UCSD-AML1 (cell line): ENCODE results near the gene ELOVL1.

Source experiments
- DNase-seq: peaks from one replicate; lab custom pipeline; 2025; ENCODE audit not compliant: unreplicated experiment; lab: John Stamatoyannopoulos, UW

Gene ELOVL1

GRCh38 chr1:43331688-43332087, 36.1 kb downstream of the ELOVL1 start:
- DNase-seq, result no peak

GRCh38 chr1:43329995-43330751, 37.6 kb downstream of the ELOVL1 start:
- DNase-seq, result peak; percentile 90

- DNase-seq, result no peak
Measured at GRCh38 chr1:43327549-43328292, 40.1 kb downstream of the ELOVL1 start.

- no peak for DNase-seq
Measured at GRCh38 chr1:43325381-43325780, 42.4 kb downstream of the ELOVL1 start.

GRCh38 chr1:43324810-43325209, 43.0 kb downstream of the ELOVL1 start:
- DNase-seq, result no peak

GRCh38 chr1:43322506-43322905, 45.3 kb downstream of the ELOVL1 start:
- DNase-seq, result no peak

- no peak for DNase-seq
Measured at GRCh38 chr1:43321331-43321891, 46.4 kb downstream of the ELOVL1 start.

GRCh38 chr1:43319766-43320165, 48.0 kb downstream of the ELOVL1 start:
- DNase-seq, result no peak

- no peak for DNase-seq
Measured at GRCh38 chr1:43319288-43319687, 48.5 kb downstream of the ELOVL1 start.

GRCh38 chr1:43318831-43319230, 49.0 kb downstream of the ELOVL1 start:
- DNase-seq, result no peak

GRCh38 chr1:43317817-43318471, 49.9 kb downstream of the ELOVL1 start:
- DNase-seq, result no peak

GRCh38 chr1:43316738-43317520, 50.9 kb downstream of the ELOVL1 start:
- no peak for DNase-seq

GRCh38 chr1:43315963-43316737, 51.7 kb downstream of the ELOVL1 start:
- no peak for DNase-seq

- DNase-seq, result no peak
Measured at GRCh38 chr1:43315481-43315880, 52.3 kb downstream of the ELOVL1 start.

GRCh38 chr1:43314233-43314632, 53.6 kb downstream of the ELOVL1 start:
- DNase-seq, result no peak

GRCh38 chr1:43313771-43314170, 54.0 kb downstream of the ELOVL1 start:
- no peak for DNase-seq
